Stimulated activated CD4-positive, alpha-beta T cell treated with anti-CD3 and anti-CD28 coated beads, Interleukin-4, amount 100 ng/mL, for 24 hours (primary cell): ENCODE measurements around the gene RASAL3.

Experiments used
- DNase-seq: peaks from one replicate; pipeline ENCODE4 v3.0.0-alpha.2; 2020

Gene RASAL3

DNA sequence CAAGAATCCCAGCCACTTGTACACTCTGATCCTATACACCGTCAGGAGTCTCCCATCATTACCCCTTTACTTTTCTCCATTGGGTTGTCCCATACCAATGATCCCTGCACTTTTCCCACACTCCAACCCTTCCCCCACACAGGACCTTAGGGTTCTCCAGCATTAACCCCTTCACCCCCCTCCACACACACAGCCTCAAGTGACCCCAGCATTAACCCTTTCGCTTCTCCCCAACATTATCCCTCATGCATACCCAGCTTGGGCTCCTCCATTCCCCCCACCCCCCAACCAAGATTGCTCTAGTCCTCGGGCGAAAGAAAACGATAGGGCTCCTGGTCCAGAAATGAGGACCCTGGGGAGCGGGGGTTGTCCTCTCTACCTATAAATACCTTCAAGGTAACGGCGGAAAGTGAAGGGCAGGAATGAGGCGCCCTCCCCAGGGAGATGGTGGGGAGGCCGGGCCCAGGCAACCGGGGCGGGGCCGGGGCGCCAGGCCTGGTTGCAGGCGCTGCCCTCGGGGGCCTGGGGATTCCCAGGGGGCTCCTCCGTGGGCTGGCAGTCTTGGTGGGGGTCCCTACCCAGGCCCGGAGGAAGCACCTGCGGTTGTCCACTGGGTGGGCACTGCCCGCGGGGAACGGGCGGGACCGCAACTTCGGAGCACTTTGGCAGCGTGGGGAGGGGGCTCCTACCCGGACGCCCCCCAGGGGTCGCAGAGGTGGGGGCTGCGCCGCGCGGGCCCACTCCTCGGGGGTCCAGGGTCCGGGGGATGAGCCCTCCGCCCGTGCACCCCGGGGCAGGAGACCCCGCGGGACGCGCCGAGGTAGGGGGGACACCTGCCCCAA lies 15.3 kb downstream of the RASAL3 start:
- DNase-seq = no peak

DNA sequence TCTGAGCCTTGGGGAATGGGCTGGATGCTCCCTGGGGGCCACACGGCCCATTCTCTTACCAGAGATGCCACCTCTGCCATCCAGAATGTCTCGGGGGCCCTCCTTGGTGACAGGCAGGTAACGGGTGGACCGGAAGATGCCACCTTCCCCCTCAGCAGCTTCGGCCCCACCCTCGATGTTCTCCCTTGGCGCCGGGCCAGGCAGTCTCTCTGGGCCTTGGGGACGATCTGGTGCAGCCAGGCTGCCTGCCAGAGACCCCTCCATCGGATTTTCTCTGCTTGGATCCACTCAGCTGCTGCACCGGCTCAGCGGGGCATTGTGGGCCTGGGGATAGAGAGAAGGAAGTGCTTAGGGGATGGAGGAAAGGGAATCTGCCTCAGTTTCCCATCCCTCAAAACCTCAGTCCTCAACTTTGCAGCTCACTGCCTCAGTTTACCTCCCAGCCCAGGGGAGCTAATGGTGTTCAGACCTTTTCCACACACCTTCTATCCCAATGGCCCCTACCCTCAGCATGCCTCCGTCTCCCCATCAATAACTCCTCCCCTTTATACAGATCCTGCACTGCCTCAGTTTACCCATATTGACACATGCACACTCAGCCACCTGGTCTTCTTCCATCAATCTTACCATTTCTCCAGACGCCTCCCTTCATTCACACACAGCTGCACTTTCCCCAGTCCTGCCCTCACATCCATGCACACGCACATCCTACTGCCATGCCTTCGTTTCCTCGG lies 16.1 kb downstream of the RASAL3 start:
- no peak for DNase-seq

DNA sequence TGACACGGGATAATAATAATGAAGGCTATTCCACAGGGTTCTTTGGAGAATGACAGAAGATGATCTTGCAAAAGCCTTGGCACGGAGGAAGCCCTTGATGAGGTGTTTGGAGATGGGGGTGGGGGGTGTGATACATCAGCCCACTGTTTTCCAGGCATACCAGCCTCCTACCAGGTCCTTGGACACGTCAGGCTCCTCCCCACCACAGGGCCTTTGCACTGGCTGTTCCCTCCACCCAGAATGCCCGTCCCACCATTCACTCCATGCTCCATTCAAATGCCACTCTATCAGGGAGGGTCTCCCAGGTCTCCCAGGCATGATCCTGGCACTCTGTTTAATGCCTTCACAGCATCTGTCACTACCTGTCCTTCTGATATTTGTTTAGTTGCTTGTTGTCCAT lies 17.3 kb downstream of the RASAL3 start:
- no peak for DNase-seq

DNA sequence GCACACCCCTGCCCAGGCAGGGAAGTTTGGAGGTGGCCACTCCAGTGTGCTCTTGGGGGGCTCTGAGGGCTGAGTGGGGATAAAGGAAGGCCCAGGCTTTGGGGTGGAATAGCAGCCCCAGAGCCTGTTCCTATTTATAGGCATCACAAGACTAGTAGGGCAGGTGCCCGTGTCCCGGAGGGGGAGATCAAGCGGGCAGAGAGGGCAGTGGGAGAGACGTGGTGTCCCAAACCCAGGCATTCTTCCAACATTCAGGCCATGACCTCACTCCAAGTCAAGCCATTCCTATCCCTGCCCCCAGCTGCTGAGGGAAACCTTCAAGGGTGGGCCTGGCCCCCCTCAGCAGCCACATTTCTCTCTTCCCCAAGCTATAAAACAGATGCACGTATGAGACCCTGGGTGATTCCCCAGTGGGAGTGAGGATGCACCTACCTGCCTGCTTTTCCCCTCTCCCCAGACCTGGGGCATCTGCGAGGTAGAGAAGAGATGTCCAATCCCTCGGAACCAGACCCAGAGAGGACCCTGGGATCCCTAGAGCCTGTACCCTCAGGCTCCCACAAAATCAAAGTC lies 18.5 kb downstream of the RASAL3 start:
- DNase-seq = no peak

DNA sequence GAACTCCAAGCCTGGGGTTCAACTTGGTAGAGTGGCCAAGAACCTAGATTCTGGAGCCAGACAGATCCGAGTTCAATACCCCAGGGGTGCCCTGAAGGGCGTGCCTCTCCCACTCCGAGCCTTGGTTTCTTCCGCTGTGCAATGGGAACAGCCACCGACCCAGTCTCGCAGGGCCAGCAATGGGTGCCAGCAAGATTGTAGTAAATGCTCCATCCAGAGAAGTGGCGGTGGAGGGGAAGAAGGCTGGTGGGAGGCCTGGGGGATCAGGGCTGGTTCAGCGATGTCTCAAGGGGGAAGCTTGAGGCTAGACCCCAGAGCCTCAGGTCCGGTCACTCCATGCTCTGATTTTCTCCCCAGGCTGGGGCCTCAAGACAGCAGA lies 19.1 kb downstream of the RASAL3 start:
- no peak for DNase-seq

DNA sequence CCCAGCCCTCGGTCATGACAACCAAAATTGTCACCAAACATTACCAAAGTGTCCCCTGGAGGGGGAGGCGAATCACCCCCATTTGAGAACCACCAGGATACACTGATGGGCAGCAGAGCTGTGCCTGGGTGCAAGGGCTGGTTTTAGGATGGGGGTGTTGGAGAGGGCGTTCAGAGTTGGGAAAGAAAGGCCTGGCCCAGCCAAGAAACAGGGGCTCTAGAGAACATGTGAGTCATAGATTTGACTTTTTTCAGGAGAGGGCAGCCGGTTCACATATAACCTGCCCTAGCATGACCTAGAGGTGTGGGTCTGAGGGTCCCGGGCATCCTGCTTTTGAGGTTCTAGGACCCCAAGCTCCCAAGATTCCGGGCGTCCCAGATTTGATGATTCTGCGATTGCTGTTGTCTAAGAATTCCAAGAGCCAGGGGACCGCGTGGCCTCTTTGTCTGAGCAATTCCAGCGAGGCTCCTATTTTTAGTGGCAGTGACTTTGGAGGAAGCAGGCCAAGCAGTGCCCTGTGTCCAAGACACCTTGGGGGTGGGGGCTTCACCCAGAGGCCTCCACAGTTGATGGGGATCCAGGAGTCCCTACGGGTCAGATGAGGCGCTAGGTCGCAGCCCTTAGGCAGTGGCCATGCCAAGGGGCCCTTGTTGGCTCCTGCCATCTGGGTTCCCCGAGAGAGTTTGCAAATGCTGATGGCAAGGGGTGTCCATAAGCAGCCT lies 19.7 kb downstream of the RASAL3 start:
- no peak for DNase-seq

DNA sequence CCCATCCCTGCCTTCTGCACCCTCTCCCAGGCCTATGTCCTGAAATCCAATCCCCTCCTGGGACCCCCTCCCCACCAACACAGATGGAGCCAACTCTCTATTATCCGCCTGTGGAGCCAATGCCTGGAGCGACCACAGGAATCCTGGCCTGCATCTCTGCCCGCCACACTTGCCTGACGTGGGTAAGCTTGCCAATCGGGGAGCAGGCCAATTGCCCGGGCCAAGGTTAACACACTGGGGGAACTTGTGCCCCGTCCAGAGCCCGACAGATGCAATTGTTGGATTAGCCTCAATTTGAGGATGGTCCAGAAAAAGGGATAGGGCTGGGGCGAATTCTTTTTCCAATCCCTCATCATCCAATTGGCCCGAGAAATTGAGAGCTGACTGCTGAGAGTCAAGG lies 20.5 kb downstream of the RASAL3 start:
- DNase-seq = no peak

DNA sequence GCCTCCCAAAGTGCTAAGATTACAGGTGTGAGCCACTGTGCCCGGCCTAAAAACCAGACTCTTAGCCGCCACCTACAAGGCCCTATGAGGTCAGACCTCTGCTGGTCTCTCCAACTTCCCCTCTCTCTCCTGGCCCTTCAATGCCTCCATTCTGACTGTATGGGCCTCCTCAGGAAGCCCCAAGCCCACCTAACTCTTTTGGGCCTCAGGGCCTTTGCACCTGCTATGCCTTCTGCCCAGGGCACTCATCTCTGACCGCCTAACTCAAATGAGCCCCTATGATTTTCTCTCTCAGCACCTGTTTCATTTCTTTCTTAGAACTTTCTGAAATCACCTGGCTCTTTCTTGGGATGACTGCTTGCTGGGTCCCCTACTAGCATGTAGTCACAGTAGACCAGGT lies 21.0 kb downstream of the RASAL3 start:
- no peak for DNase-seq

DNA sequence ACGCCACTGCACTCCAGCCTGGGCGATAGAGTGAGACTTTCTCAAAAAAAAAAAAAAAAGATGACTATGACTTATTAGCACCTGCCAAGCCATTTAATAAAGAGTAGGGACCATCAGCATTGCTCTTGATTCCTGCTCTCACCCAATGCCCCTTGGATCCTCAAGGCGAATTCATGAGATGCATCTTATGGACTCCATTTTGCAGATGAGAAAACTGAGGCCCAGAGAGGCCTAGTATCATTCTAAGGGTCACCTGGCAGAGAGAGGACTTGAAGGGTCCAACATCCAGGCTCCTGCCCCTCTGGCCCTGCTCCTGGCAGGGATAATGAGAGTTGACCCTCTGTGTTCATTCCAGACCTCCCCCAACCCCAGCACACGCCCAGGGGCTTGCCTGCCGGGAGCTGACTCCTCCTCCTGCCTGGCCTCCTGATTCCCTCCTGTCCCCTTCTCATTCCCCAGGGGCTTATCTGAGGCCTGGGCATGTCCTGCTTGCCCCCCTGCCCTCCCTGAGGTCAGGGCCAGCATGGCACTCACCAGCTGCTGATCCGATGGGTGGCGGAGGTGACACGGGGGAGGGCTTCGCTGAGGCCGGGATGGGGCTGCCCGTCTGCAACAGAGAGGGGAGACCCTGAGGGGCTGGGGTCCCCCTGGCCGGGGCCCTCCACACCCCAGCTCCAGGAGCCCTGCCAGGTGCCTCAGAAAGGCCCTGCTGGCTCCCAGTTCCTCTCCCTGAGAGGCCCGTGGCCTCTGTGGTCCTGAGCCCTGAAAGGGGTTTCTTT lies 22.0 kb downstream of the RASAL3 start:
- no peak for DNase-seq

DNA sequence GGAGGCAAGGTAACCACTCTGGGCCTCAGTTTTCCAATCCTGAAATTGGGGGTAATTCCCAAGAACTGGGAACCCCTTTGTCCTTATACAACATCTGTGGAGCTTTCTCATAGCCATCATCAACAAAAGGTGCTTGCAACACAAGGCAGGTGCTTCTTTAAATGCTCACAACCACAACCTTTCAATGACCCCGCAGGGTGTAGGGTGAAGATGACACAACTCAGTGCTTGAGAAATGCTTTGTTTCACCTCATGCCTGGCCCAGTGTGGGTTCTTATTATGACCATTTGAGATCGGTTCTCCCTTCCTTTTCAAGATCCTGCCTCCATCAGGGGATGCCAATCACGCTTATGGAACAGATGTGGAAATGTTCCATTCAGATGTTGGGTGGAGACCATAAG lies 23.0 kb downstream of the RASAL3 start:
- no peak for DNase-seq

DNA sequence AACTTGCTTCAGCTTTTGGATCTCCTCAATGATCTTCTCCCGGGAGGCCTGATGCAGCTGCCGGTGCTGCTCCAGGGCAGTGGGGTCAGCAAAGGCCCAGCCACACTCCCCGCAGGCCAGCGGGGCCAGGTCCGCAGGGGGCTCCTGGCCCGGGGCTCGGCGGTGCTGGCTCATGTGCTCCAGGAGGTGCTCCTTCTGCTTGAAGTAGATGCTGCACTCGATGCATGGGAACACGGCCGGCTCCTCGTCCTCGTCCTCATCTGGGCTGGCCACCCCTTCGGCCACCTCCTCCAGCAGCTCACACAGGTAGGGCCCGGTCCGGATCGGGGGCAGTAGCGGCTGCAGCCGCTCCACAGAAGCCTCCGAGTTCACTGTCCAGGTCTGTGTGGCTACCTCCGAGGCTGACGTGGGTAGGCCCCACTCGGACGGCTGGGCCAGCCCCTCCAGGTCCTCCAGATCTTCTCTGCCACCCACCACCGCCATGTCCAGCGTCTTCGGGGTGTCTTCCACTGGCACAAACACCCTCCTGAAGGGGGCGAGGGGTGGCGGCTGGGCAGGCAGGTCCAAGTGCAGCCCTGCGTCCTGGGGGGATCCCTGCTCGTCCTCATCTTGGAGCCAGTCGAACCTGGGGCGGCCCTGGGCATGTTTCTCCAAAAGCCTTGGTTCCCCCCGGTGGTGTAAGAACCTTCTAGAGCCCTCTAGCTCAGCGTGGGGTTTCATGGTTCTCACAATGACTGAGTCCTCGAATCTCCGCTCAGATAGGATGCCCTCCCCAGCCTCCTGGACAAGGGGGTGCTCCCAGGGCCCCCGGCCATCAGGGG lies 24.3 kb downstream of the RASAL3 start:
- DNase-seq = no peak

DNA sequence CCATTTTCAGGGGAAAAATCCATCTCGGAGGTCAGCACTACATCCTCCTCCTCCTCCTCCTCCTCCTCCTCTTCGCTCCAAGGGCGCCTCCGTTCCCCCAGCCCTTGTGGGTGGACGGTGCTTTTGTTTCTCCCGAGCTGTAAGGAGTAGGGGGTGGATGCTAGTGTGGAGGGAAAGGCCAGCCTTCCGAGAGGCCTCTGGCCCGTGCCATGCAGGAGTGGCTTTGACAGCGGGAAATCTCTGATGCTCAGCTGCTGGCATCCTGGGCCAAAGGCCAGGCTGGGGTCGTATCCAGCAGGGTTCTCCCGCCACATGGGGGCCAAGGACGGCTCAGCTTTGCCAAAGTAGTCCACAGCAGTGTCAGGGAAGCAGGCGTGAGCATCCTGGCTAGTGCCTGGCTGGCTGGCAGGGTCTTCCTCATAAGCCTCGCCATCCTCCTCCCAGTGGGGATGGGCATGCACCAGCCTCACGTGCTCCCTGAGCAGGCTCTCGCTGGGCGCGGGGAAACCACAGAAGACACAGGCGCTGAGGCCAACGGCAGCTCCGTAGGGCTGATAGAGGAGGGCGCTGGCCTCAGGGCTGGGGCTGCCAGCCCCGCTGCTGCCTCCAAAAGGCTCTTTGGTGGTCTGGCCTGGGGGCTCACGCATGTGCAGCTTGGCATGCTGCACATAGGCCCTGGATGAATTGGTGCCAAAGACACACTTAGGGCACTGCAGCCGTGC lies 25.1 kb downstream of the RASAL3 start:
- DNase-seq = no peak

DNA sequence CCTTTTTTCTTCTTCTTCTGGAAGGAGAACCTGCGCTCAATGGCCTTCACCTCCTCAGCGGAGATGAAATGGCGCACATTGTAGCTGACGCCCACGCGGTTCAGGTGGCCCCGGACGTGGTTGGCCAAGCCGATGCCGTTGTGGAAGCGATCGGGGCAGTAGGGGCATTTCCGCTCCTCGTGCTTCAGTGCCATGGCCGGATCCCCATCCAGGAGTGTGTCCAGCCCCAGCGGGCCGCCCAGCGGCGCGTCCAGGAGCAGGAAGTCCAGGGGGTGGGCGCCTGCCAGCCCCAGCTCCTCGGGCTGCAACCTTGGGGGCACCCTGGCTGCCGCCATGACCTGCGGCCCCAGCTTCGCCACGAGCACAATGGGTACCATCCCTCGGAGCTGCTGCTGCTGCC lies 25.8 kb downstream of the RASAL3 start:
- no peak for DNase-seq

DNA sequence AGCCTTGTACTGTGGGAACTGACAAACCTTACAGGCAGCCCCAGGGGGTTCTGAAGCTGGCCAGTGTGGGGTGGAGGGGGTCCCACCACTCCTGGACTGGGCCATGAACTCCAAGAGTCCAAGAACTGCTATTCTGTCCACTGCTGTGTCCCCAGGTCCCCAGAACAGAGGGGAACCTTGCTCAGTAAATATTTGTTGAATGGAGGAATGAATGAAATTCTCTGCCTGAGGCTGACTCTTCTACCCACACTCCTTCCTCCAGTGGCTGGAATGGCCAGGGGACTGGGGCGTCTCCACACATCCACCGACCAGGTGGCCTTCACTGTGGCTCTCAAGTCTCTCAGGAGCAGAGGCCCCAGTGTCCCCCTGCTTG lies 26.2 kb downstream of the RASAL3 start:
- no peak for DNase-seq

DNA sequence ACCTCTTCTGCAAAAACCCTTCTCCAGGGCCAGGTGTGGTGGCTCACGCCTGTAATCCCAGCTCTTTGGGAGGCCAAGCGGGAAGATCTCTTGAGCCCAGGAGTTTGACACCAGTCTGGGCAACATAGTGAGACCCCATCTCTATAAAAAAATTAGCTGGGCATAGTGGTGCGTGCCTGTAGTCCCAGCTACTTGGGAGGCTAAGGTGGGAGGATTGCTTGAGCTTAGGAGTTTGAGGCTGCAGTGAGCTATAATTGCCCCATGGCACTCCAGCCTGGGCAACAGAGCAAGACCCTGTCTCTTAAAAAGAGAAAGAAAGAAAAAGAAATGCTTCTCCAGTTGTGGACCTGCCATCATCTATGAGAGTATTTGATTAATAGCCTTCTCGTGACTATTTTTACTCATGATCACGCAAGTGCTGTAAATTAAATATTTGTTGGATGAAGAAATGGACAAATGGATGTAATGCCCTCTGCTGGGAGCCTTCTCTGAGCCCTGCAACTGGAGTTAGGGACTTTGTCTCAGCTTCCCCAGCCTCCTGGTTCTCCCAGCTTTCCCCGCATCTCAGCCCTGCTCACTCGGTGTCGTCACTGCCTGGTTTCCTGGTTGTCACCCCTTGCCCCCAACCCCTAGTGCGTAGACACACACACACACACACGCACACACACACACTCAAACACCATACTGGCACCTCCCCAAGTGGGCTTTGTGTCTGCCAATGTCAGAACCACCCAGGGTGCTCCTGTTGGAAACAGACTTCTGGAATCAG lies 26.8 kb downstream of the RASAL3 start:
- no peak for DNase-seq

DNA sequence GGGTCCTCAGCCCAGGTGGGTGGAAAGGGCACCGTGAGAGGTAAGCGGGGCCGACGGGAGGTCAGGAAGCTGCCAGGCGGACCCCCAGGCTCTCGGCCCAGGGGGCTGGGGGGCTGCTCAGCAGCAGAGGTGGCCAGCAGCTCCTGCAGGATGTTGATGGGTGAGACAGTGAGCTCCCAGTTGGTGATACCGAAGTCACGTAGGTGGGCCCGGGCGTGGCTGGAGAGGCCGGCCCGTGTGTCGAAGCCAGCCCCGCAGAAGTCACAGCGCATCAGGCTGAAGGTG lies 27.6 kb downstream of the RASAL3 start:
- no peak for DNase-seq

DNA sequence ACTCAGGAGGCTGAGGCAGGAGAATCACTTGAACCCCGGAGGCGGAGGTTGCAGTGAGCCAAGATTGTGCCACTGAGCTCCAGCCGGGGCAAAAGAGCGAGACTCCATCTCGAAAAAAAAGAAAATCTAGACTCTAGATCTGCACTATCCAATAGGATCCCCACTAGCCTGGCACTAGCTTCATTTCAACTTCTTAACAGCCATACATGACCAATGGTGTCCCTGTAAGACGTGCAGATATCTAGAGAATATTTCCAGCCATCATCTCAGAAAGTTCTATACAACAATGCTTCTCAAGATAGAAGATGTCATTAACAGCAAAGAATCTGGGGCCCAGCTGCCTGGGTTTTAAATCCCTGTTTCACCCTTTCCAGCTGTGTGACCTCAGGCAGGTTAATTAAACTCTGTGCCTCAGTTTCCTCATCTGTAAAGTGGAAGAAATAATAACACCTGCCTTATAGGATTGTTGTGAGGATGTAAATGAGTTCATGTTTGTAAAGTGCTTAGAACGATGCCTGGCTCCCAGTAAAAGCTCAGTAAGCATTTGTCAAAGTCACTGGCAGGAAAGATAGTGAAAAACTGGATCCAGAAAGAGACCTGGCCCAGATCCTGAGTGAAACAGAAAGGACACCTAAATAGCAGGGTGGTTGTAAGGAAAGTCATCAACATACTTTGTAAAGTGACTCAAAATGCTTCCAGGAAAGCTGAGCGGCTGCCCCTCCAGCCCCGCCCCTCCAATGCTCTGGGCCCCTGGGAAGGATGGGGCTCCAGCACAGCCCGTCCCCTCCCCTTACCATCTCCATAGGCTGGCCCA lies 28.1 kb downstream of the RASAL3 start:
- DNase-seq = no peak

DNA sequence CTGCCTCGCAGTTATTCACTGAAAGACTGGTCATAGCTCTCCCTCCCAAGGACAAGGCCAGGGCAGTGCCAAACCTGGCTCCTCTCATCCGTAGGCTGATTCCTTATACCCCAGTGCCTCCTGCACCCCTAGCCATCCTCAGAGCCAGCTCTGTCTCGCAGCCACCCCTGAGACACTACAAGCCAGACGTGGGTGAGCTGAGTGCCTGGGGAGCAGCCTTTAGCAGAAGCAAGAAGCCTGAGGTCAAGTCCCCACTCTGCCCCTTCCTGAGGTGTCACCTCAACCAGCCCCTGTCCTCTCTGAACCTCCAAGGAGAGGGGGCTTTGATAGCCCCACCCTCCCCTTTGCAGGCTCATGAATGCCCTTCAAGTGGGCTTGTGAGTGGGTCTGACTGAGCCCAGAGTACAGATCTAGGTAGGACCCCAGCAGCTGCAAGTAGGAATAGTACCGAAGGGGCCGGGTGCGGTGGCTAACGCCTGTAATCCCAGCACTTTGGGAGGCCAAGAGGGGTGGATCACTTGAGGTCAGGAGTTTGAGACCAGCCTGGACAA lies 30.8 kb downstream of the RASAL3 start:
- DNase-seq = no peak
